GM12865 (cell line): Measurements from ENCODE around the gene ABCC10.

Experiments used
- DNase-seq: peaks from one replicate; pipeline ENCODE4 v3.0.0; 2010; ENCODE audit warnings: low read depth
- H3K4me3 ChIP-seq: 2 replicates; pipeline ENCODE4 v1.5.1; 2011; ENCODE audit warnings: mild to moderate bottlenecking, low read depth, low read length, control low read depth
- CTCF ChIP-seq: IDR thresholded peaks from 2 replicates; pipeline ENCODE4 v1.5.1; 2011; ENCODE audit warnings: low read length, control low read depth, low read depth, inconsistent platforms; ENCODE audit not compliant: insufficient read depth; ENCODE audit errors: missing control alignments

The ABCC10 gene

GRCh38 chr6:43396408-43397149 is 30.8 kb upstream of the ABCC10 start:
- TF ChIP-seq CTCF, result no peak

GRCh38 chr6:43399932-43400487 is 27.3 kb upstream of the ABCC10 start:
- no peak for DNase-seq
- H3K4me3 ChIP-seq, result no peak overlapping the region
- no peak for TF ChIP-seq CTCF

More at GRCh38 chr6:43396408-43397149, 30.8 kb upstream of the ABCC10 start:
- no peak overlapping the region for H3K4me3 ChIP-seq
- no peak for DNase-seq

GRCh38 chr6:43401730-43402129 is 25.6 kb upstream of the ABCC10 start:
- no peak for DNase-seq
- no peak overlapping the region for H3K4me3 ChIP-seq
- TF ChIP-seq CTCF, result no peak

DNA sequence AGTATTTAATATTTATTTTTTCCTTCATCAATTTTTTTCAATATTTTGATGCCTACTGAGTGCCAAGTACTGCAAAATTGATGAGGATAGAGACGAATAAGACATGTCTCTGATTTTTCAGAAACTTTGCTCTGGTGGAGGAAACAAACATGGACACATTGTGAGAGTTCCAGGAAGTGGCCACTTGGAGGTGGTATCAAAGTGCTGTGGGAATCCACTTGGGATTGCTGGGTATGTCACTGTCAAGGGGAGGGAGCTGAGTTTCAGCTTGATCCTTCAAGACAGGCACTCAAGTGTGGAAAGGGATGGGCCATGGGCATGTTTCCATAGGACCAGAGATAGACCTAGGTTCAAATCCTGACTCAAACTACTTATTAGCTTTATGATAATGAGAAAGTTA is 24.5 kb upstream of the ABCC10 start:
- DNase-seq, result no peak
- no peak for TF ChIP-seq CTCF
- H3K4me3 ChIP-seq, result no peak overlapping the region

DNA sequence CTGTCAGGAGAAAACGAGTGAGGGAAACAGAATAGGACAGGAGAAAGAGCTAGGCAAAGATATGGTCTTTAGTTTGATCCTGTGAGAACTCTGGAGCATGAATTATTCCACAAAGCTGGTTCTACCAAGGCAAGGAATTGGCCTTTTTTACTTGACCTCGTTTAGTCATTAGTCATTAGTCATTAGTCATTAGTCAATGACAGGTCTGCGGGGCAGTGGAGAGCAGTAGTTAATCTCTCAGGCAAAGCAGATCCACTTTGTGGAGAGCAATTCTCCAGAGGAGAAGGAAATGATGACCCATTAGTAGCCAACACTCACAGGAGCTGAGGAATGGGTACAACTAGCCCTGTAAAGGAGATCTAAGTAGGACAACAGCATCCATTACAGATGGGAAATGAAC is 22.0 kb upstream of the ABCC10 start:
- no peak for DNase-seq
- no peak for TF ChIP-seq CTCF

DNA sequence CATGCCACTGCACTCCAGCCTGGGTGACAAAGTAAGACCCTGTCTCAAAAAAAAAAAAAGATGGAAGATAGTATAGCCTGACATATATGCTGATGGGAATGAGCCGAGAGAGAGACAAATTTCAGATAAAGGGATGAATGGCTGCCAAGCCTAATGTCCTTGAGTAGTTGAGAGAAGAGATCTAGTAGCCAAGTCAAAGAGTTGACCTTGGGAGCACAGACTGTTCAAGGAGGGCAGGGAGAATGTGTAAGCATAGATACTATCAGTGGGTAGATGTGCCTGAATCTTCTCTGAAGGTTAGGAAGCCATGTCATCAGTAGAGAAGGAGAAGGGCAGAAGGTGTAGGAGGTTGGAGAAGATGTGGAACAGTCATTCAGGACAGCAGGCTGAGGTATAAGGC is 20.0 kb upstream of the ABCC10 start:
- no peak for TF ChIP-seq CTCF
- H3K4me3 ChIP-seq, result no peak overlapping the region
- no peak for DNase-seq

More for the DNA sequence above, 22.0 kb upstream of the ABCC10 start:
- H3K4me3 ChIP-seq, result no peak overlapping the region
